ENCODE results near the gene KRTAP5-4.
A peak's percentile ranks its signal among the peaks of the same experiment; 100 is the strongest.

Gene KRTAP5-4

DNA sequence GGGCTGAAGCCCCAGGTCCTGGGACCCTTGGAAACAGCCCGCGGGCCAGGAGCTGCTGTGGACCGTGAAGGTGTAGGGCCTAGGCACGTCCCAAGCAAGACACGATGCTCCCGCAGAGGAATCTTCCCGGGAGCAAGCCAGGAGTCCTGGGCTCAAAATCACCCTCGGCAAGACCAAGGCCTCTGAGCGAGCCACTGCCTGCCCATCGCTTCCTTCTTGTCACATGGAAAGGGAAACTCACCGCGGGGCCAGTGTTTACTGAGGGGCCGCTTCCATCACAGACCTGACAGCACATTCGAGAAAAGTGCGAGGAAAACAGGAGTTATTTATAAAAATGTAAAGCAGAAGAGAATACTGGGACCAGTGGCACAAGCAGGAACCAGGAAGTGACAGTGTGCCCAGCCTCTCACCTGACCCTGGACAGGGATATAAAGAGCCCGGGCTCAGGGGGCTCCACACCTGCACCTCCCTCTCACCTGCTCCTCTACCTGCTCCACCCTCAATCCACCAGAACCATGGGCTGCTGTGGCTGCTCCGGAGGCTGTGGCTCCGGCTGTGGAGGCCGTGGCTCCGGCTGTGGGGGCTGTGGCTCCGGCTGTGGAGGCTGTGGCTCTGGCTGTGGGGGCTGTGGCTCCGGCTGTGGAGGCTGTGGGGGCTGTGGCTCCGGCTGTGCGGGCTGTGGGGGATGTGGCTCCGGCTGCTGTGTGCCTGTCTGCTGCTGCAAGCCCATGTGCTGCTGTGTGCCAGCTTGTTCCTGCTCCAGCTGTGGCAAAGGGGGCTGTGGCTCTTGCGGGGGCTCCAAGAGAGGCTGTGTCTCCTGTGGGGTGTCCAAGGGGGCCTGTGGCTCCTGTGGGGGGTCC, 7.6 kb upstream of the KRTAP5-4 start, which contains the start of gene KRTAP5-5:
Gene KRTAP5-5, plus strand, starts transcription at position 450 of the 860 bp plus-strand sequence. Its CDS starts 66 bp downstream, at position 516.
- no peak within 1 kb of the TSS for H2AFZ ChIP-seq
- no peak within 1 kb of the TSS for H3K4me2 ChIP-seq (ENCODE audit: low read length)
- H3K4me1 ChIP-seq, result no peaks in the 10 kb centered on the region
- no peaks in the 10 kb centered on the region for H3K36me3 ChIP-seq (ENCODE audit: control insufficient read depth, insufficient read depth, low read length)
- H3K79me2 ChIP-seq, result no peaks in the 10 kb centered on the region
- no peak within 1 kb of the TSS for H3K27ac ChIP-seq
- H3K4me3 ChIP-seq (ENCODE audit: low read depth, low read length), result no peak within 1 kb of the TSS
- H3K9me3 ChIP-seq (ENCODE audit: control insufficient read depth, low read length), result no peaks in the 10 kb centered on the region
- TF ChIP-seq, protein P1, sequence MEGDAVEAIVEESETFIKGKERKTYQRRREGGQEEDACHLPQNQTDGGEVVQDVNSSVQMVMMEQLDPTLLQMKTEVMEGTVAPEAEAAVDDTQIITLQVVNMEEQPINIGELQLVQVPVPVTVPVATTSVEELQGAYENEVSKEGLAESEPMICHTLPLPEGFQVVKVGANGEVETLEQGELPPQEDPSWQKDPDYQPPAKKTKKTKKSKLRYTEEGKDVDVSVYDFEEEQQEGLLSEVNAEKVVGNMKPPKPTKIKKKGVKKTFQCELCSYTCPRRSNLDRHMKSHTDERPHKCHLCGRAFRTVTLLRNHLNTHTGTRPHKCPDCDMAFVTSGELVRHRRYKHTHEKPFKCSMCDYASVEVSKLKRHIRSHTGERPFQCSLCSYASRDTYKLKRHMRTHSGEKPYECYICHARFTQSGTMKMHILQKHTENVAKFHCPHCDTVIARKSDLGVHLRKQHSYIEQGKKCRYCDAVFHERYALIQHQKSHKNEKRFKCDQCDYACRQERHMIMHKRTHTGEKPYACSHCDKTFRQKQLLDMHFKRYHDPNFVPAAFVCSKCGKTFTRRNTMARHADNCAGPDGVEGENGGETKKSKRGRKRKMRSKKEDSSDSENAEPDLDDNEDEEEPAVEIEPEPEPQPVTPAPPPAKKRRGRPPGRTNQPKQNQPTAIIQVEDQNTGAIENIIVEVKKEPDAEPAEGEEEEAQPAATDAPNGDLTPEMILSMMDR (IDR thresholded peaks at IDR 0.05), result no peak
- no peak within 1 kb of the TSS for H3K9ac ChIP-seq
- H3K27me3 ChIP-seq (ENCODE audit: control insufficient read depth, insufficient read depth, low read length), result no peaks in the 10 kb centered on the region

GRCh38 chr11:1628506-1629325, 6.8 kb upstream of the KRTAP5-4 start:
- Histone ChIP-seq H3K27ac (no peak overlapping the region), H3K4me1 (no peaks in the 10 kb centered on the region), H3K27me3 (ENCODE audit: control insufficient read depth, insufficient read depth, low read length) (no peaks in the 10 kb centered on the region), H3K9me3 (ENCODE audit: control insufficient read depth, low read length) (no peaks in the 10 kb centered on the region), H3K4me3 (ENCODE audit: low read depth, low read length) (no peak overlapping the region), H3K9ac (no peak overlapping the region), H3K79me2 (no peaks in the 10 kb centered on the region), H3K36me3 (ENCODE audit: control insufficient read depth, insufficient read depth, low read length) (no peaks in the 10 kb centered on the region), H3K4me2 (ENCODE audit: low read length) (no peak overlapping the region), H2AFZ (no peak overlapping the region)
- TF ChIP-seq, protein P1 (IDR thresholded peaks at IDR 0.05), result peak; percentile 67

DNA sequence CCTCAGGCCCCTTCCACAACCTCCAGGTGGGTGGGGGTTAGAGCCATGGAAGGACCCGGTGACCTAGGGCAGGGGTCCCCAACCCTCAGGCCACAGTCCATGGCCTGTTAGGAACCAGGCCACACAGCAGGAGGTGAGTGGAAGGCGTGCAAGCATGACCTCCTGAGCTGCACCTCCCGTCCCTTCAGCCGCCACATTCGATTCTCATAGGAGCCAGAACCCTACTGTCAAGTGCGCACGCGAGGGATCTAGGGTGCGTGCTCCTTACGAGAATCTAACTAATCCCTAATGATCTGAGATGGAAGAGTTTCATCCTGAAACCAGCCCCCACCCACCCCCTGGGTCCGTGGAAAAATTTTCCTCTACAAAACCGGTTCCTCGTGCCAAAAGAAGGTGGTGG, 3.6 kb upstream of the KRTAP5-4 start:
- H2AFZ ChIP-seq, result no peak overlapping the region
- H3K27ac ChIP-seq, result no peak overlapping the region
- H3K4me2 ChIP-seq (ENCODE audit: low read length), result no peak overlapping the region
- no peak overlapping the region for H3K9ac ChIP-seq
- no peaks in the 10 kb centered on the region for H3K4me1 ChIP-seq
- TF ChIP-seq, protein P1 (IDR thresholded peaks at IDR 0.05), result no peak
- no peaks in the 10 kb centered on the region for H3K79me2 ChIP-seq
- no peaks in the 10 kb centered on the region for H3K9me3 ChIP-seq (ENCODE audit: control insufficient read depth, low read length)
- H3K4me3 ChIP-seq (ENCODE audit: low read depth, low read length), result no peak overlapping the region
- no peaks in the 10 kb centered on the region for H3K27me3 ChIP-seq (ENCODE audit: control insufficient read depth, insufficient read depth, low read length)
- H3K36me3 ChIP-seq (ENCODE audit: control insufficient read depth, insufficient read depth, low read length), result no peaks in the 10 kb centered on the region

DNA sequence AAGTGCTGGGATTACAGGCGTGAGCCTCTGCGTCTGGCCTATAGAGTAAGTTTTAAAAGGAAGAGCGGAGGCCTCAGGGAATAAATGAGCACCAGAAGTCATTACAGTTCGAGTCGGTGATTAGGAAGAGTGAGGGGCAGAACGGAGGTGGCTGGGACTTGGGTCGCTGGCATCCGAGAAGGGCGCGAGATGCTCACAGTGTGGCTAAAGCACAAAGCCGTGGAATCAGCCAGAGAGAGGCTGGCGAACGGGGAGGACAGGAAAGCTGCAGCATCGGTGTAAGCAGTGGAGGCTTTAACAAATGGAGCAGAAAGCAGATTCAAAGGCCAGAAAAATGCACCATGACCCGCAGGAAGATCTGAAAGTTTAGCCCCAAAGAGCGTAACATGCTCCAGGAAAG, 2.7 kb upstream of the KRTAP5-4 start:
- H3K27ac ChIP-seq, result no peak overlapping the region
- H3K27me3 ChIP-seq (ENCODE audit: control insufficient read depth, insufficient read depth, low read length), result no peaks in the 10 kb centered on the region
- TF ChIP-seq, protein P1 (IDR thresholded peaks at IDR 0.05), result no peak
- H3K4me3 ChIP-seq (ENCODE audit: low read depth, low read length), result no peak overlapping the region
- H3K9ac ChIP-seq, result no peak overlapping the region
- no peaks in the 10 kb centered on the region for H3K4me1 ChIP-seq
- no peak overlapping the region for H2AFZ ChIP-seq
- H3K79me2 ChIP-seq, result no peaks in the 10 kb centered on the region
- H3K4me2 ChIP-seq (ENCODE audit: low read length), result no peak overlapping the region
- H3K9me3 ChIP-seq (ENCODE audit: control insufficient read depth, low read length), result no peaks in the 10 kb centered on the region
- no peaks in the 10 kb centered on the region for H3K36me3 ChIP-seq (ENCODE audit: control insufficient read depth, insufficient read depth, low read length)
